Measurements from ENCODE around the gene RPL4. TPM values are rescaled to one million over a fixed set of nuclear protein-coding genes. Genes with fewer than 3 reads are reported as not detected.

Gene RPL4
- total RNA-seq, 2 experiments from 2014 or later, result 4,670 to 4,826 TPM

- H3K27ac Mint-ChIP-seq, result no peak overlapping the region
- no peak overlapping the region for H3K4me3 Mint-ChIP-seq
- no peaks in the 10 kb centered on the region for H3K9me3 Mint-ChIP-seq
- peaks cover 7% of the 10 kb centered on the region for H3K4me1 Mint-ChIP-seq
- DNase-seq, result no peak
- H3K27me3 Mint-ChIP-seq, result no peaks in the 10 kb centered on the region
- peaks cover 30% of the 10 kb centered on the region for H3K36me3 Mint-ChIP-seq
These were observed 51.6 kb downstream of the RPL4 start for GRCh38 chr15:66452971-66453580.

DNA sequence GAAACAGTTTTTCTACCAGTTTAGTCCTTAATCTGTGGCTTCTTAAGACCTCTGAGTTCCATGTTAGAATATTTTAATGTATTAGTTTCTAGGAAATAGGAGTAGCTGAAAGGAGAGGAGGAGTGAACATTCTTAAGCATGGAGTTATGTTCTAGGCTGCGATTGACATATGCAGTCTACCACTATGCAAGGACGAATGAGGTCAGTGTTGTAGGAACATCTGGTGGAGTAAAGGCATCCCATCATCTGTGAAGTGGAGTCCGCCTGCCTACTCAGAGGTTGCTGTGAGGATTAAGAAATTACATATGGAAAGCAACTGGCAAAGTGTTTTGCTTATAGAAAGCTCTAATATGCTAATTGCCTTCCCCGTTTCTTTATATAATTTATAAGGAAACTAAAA, 52.2 kb downstream of the RPL4 start:
- no peak for DNase-seq
- Mint-ChIP-seq H3K36me3 (peaks cover 34% of the 10 kb centered on the region), H3K4me3 (no peak overlapping the region), H3K27ac (no peak overlapping the region), H3K27me3 (no peaks in the 10 kb centered on the region), H3K9me3 (no peaks in the 10 kb centered on the region), H3K4me1 (peaks cover 7% of the 10 kb centered on the region)

Other genes with a start within 250 kb of the RPL4 start
- 10 to 100 TPM; 22.1 to 23.4 TPM for gene DIS3L, start 211.3 kb downstream of the RPL4 start, total RNA-seq
- 10 to 100 TPM; 78.4 to 78.7 TPM for gene TIPIN, start 148.2 kb downstream of the RPL4 start, total RNA-seq
- 100 to 1,000 TPM; 103 to 108 TPM for gene MAP2K1, start 117.9 kb downstream of the RPL4 start, total RNA-seq
- gene SNAPC5, start 7.1 kb downstream of the RPL4 start, total RNA-seq, result 10 to 100 TPM; 43.3 to 49.1 TPM
- gene ZWILCH, start 471 bp upstream of the RPL4 start, total RNA-seq, result 10 to 100 TPM; 40.7 to 41.1 TPM
- not detected for gene LCTL, start 61.1 kb upstream of the RPL4 start, total RNA-seq
- gene SMAD6, start 197.4 kb upstream of the RPL4 start, total RNA-seq, result under 1 TPM; 0.04 to 0.10 TPM

All from activated naive CD8-positive, alpha-beta T cell treated with anti-CD3 and anti-CD28 coated beads for 36 hours (primary cell).